ENCODE data around the gene ATG5.
"Not testable (repeated sequence)": the region's sequence is repeated elsewhere in the genome, so short reads cannot be mapped to it uniquely, and the experiment has no call there.

ATG5 gene

GRCh38 chr6:106315765-106316374 is 9.7 kb downstream of the ATG5 start:
- no peak for DNase-seq

- DNase-seq, result no peak
These were observed 15.7 kb downstream of the ATG5 start for GRCh38 chr6:106309766-106310373.

GRCh38 chr6:106308985-106309384 is 16.6 kb downstream of the ATG5 start:
- DNase-seq, result no peak

- no peak for DNase-seq
These were observed 19.8 kb downstream of the ATG5 start for GRCh38 chr6:106305740-106306139.

- no peak for DNase-seq
These were observed 24.6 kb downstream of the ATG5 start for GRCh38 chr6:106300944-106301343.

- no peak for DNase-seq
These were observed 25.4 kb downstream of the ATG5 start for GRCh38 chr6:106300020-106300780.

GRCh38 chr6:106293116-106293515 is 32.4 kb downstream of the ATG5 start:
- no peak for DNase-seq

GRCh38 chr6:106290954-106291353 is 34.6 kb downstream of the ATG5 start:
- DNase-seq, result no peak

- DNase-seq, result no peak
These were observed 35.5 kb downstream of the ATG5 start for GRCh38 chr6:106290032-106290431.

GRCh38 chr6:106287215-106287614 is 38.3 kb downstream of the ATG5 start:
- DNase-seq, result no peak

GRCh38 chr6:106286746-106287145 is 38.8 kb downstream of the ATG5 start:
- no peak for DNase-seq

GRCh38 chr6:106283481-106283880 is 42.1 kb downstream of the ATG5 start:
- no peak for DNase-seq

- no peak for DNase-seq
These were observed 43.9 kb downstream of the ATG5 start for GRCh38 chr6:106281661-106282060.

- no peak for DNase-seq
These were observed 44.5 kb downstream of the ATG5 start for GRCh38 chr6:106281088-106281487.

GRCh38 chr6:106279179-106279578 is 46.4 kb downstream of the ATG5 start:
- DNase-seq, result no peak

GRCh38 chr6:106275692-106276091 is 49.9 kb downstream of the ATG5 start:
- no peak for DNase-seq

- DNase-seq, result no peak
These were observed 52.5 kb downstream of the ATG5 start for GRCh38 chr6:106273087-106273486.

GRCh38 chr6:106272287-106272686 is 53.3 kb downstream of the ATG5 start:
- no peak for DNase-seq

GRCh38 chr6:106270414-106270813 is 55.1 kb downstream of the ATG5 start:
- DNase-seq, result no peak

- not testable (repeated sequence) for DNase-seq
These were observed 56.2 kb downstream of the ATG5 start for GRCh38 chr6:106269268-106269919.

GRCh38 chr6:106268500-106268899 is 57.1 kb downstream of the ATG5 start:
- DNase-seq, result not testable (repeated sequence)

- not testable (repeated sequence) for DNase-seq
These were observed 61.1 kb downstream of the ATG5 start for GRCh38 chr6:106264433-106264832.

Data from nucleus accumbens (tissue), 56 donors.